Osteocyte (in vitro differentiated cells): Measurements from ENCODE around the gene SLC10A1. TPM values are rescaled to one million over a fixed set of nuclear protein-coding genes. Genes with fewer than 3 reads are reported as not detected.
A peak's percentile ranks its signal among the peaks of the same experiment; 100 is the strongest.

Source experiments
- DNase-seq: peaks from one replicate; pipeline ENCODE4 v3.0.0; 2021; ENCODE audit warnings: mixed read lengths; ENCODE audit not compliant: unreplicated experiment; ENCODE audit errors: extremely low spot score
- H3K27ac Mint-ChIP-seq: one replicate; pipeline ENCODE4 v1.8.0; 2021; ENCODE audit warnings: mild to moderate bottlenecking, mixed read lengths; ENCODE audit not compliant: unreplicated experiment
- H3K27me3 Mint-ChIP-seq: one replicate; pipeline ENCODE4 v1.8.0; 2021; ENCODE audit warnings: mixed read lengths; ENCODE audit not compliant: unreplicated experiment
- H3K36me3 Mint-ChIP-seq: one replicate; pipeline ENCODE4 v1.8.0; 2021; ENCODE audit warnings: mixed read lengths; ENCODE audit not compliant: unreplicated experiment
- H3K4me1 Mint-ChIP-seq: one replicate; pipeline ENCODE4 v1.8.0; 2021; ENCODE audit warnings: mixed read lengths; ENCODE audit not compliant: unreplicated experiment
- H3K4me3 Mint-ChIP-seq: one replicate; pipeline ENCODE4 v1.8.0; 2021; ENCODE audit warnings: mild to moderate bottlenecking, moderate library complexity, mixed read lengths; ENCODE audit not compliant: unreplicated experiment
- H3K9me3 Mint-ChIP-seq: one replicate; pipeline ENCODE4 v1.8.0; 2021; ENCODE audit warnings: mixed read lengths; ENCODE audit not compliant: unreplicated experiment
- total RNA-seq: library from RNA; stranded (reverse); gene quantifications from 2 replicates; pipeline ENCODE4 v1.2.1, GENCODE V29; 2021
- TF ChIP-seq, protein P1 (sequence below): fragments of 200-600 bp; sonication (generic); IDR thresholded peaks from 2 replicates; pipeline ENCODE4 v1.5.0; 2021; ENCODE audit warnings: antibody characterized with exemption, mild to moderate bottlenecking, moderate library complexity

Gene SLC10A1
- total RNA-seq, 1 donor from 2014 or later: not detected

DNA sequence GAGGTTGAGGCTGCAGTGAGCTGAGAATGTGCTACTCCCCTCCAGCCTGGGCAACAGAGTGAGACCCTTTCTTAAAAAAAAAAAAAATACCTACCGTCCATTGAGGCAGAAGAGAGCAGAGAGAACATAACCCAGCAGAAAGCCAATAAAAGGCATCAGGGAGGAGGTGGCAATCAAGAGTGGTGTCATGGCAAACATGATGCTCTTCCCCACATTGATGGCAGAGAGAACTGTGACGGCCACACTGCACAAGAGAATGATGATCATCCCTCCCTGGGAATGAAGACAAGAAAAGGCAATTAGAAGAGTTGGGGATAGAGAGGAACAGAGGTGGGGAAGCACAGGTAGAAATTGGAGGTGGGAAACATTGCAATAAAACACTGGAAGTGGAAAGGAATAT, 18.0 kb downstream of the SLC10A1 start:
- Mint-ChIP-seq H3K27me3 (no peaks in the 10 kb centered on the region), H3K4me3 (no peak overlapping the region), H3K4me1 (no peaks in the 10 kb centered on the region), H3K27ac (no peak overlapping the region), H3K9me3 (no peaks in the 10 kb centered on the region), H3K36me3 (peaks cover 37% of the 10 kb centered on the region)
- TF ChIP-seq, protein P1, sequence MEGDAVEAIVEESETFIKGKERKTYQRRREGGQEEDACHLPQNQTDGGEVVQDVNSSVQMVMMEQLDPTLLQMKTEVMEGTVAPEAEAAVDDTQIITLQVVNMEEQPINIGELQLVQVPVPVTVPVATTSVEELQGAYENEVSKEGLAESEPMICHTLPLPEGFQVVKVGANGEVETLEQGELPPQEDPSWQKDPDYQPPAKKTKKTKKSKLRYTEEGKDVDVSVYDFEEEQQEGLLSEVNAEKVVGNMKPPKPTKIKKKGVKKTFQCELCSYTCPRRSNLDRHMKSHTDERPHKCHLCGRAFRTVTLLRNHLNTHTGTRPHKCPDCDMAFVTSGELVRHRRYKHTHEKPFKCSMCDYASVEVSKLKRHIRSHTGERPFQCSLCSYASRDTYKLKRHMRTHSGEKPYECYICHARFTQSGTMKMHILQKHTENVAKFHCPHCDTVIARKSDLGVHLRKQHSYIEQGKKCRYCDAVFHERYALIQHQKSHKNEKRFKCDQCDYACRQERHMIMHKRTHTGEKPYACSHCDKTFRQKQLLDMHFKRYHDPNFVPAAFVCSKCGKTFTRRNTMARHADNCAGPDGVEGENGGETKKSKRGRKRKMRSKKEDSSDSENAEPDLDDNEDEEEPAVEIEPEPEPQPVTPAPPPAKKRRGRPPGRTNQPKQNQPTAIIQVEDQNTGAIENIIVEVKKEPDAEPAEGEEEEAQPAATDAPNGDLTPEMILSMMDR: no peak
- no peak for DNase-seq

DNA sequence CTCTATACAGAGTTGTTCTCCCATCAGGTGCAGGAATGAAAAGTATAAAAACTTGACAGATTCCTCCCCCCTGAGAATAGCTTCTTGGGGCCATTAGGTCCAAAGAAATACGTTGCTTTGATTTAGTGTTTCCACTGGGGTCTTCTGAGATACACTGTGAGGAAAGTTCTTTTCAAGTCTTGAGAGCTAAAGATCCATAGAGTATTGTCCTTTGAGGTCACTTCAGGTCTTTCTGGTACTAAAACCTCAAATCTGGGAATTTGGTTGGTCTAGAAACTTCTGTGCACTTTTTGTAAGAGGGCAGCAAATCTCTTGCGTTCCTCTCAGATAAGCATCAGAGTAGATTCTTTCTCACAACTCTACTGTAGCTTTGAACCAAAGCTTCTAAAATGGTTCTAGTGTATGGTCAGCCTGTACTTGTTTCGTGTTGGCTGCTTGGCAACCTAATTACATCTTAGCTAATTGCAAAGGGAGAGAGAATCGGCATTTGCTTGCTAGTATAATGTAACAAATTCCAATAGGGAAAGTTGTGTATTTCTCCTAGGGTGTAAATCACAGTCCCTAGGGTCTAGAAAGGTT, 20.1 kb downstream of the SLC10A1 start:
- Mint-ChIP-seq H3K27me3 (no peaks in the 10 kb centered on the region), H3K4me1 (no peaks in the 10 kb centered on the region), H3K36me3 (peaks cover 52% of the 10 kb centered on the region), H3K27ac (no peak overlapping the region), H3K4me3 (no peak overlapping the region), H3K9me3 (no peaks in the 10 kb centered on the region)
- TF ChIP-seq, protein P1: no peak
- no peak for DNase-seq

DNA sequence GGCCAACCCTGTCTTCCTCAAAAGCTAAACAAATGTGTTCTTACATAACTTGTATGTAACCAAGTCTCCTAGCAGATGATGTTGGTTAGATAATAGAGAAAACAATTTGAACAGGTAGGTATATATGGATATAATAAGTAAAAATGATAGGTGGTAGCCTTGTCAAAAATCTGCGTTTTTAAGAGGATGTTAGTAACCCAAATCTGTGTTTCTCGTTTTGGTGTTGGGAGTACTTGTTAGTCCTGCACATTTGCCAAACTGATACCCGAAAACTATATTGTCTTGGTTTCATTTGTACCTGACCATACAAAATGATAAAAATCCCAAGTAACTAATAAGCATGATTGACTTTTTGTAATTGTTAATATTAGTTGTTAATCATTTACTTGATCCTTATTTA, 22.0 kb downstream of the SLC10A1 start:
- peaks cover 6% of the 10 kb centered on the region for H3K4me1 Mint-ChIP-seq
- DNase-seq: no peak
- no peak overlapping the region for H3K4me3 Mint-ChIP-seq
- TF ChIP-seq, protein P1: no peak
- H3K27me3 Mint-ChIP-seq: no peaks in the 10 kb centered on the region
- H3K27ac Mint-ChIP-seq: no peak overlapping the region
- H3K36me3 Mint-ChIP-seq: peaks cover 66% of the 10 kb centered on the region
- no peaks in the 10 kb centered on the region for H3K9me3 Mint-ChIP-seq

DNA sequence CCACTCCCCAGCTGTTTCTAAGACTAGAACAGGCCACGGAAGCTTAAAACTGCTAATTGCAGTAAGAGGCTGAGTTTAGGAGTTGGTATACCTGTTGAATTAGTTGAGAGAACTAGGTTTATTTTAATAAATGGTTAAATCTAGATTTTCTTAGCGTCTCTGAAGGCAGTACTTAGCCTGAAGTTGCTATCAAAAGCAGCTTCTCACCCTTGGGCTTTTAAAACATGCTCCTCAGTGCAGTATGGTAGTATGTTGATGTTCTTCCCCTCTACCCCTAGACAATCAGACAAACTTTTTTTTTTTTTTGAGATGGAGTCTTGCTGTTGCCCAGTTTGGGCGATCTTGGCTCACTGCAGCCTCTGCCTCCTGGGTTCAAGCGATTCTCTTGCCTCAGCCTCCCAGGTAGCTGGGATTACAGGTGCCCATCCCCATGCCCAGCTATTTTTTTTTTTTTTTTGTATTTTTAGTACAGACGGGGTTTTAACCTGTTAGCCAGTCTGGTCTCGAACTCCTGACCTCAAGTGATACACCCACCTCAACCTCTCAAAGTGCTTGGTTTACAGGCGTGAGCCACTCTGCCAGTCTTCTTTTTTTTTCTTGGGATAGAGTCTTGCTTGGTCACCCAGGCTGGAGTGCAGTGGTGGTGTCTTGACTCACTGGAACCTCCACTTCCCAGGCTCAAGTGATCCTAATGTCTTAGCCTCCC, 23.3 kb downstream of the SLC10A1 start:
- Mint-ChIP-seq H3K27ac (no peak overlapping the region), H3K36me3 (peaks cover 73% of the 10 kb centered on the region), H3K4me3 (no peak overlapping the region), H3K27me3 (no peaks in the 10 kb centered on the region), H3K4me1 (peaks cover 17% of the 10 kb centered on the region), H3K9me3 (no peaks in the 10 kb centered on the region)
- DNase-seq: peak; percentile 27
- TF ChIP-seq, protein P1: no peak

DNA sequence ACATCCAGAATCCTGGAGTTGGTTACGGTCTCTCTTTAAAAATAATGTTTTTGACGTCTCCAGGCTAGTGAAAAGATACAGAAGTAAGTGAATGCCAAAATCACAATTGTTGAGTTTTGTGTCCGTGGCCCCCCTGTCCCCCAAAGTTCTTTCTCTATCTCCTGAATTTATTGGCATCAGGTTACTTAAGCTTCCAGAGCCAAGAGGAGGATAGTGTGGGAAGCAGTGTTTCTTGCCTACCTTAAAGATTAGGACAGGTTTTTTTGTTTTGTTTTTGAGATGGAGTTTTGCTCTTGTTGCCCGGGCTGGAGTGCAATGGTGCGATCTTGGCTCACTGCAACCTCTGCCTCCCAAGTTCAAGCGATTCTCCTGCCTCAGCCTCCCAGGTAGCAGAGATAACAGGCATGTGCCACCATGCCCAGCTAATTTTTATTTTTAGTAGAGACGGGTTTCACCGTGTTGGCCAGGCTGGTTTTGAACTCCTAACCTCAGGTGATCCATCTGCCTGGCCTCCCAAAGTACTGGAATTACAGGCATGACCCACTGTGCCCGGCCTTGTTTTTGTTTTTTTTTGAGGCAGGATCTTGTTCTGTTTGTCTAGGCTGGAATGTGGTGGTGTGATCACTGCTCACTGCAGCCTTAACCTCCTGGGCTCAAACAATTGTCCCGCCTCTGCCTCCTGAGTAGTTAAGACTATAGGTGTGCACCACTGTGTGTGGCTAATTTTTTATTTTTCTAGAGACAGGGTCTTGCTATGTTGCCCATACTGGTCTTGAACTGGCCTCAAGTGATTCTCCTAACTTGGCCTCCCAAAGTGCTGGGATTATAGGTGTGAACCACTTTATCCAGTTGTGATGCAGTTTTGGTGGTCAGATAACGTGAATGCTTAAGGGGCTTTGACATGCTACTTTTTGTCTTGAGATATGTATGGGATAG, 24.7 kb downstream of the SLC10A1 start:
- H3K27me3 Mint-ChIP-seq: no peaks in the 10 kb centered on the region
- no peaks in the 10 kb centered on the region for H3K9me3 Mint-ChIP-seq
- H3K4me1 Mint-ChIP-seq: peaks cover 29% of the 10 kb centered on the region
- no peak overlapping the region for H3K4me3 Mint-ChIP-seq
- DNase-seq: peak; percentile 11
- TF ChIP-seq, protein P1: no peak
- H3K36me3 Mint-ChIP-seq: peaks cover 75% of the 10 kb centered on the region
- H3K27ac Mint-ChIP-seq: peak overlapping the region; percentile 27
